Calu3 (cell line): ENCODE data around the gene TGM3. TPM values are rescaled to one million over a fixed set of nuclear protein-coding genes. Genes with fewer than 3 reads are reported as not detected.
A peak's percentile ranks its signal among the peaks of the same experiment; 100 is the strongest.

Source experiments
- BruUV-seq: library from RNA; stranded (reverse); fragments of 400-500 nt; replicated peaks from 2 replicates; lab custom pipeline; 2021; lab: Mats Ljungman, UMichigan
- CTCF ChIA-PET: fragments of 300-600 bp; sonication (Branson Sonifier 250); formaldehyde crosslinking; loops from one replicate; lab custom pipeline; 2022; ENCODE audit warnings: antibody characterized with exemption; lab: Charles Lee
- DNase-seq: peaks from one replicate; pipeline ENCODE4 v3.0.0; 2022
- H3K27ac Mint-ChIP-seq: one replicate; pipeline ENCODE4 v1.8.0; 2022; ENCODE audit warnings: mixed read lengths; ENCODE audit not compliant: unreplicated experiment
- H3K27me3 Mint-ChIP-seq: one replicate; pipeline ENCODE4 v1.8.0; 2022; ENCODE audit warnings: mixed read lengths; ENCODE audit not compliant: unreplicated experiment
- H3K36me3 Mint-ChIP-seq: one replicate; pipeline ENCODE4 v1.8.0; 2022; ENCODE audit warnings: mild to moderate bottlenecking, moderate library complexity, mixed read lengths; ENCODE audit not compliant: insufficient read depth, unreplicated experiment
- H3K4me1 Mint-ChIP-seq: one replicate; pipeline ENCODE4 v1.8.0; 2022; ENCODE audit warnings: mild to moderate bottlenecking, low read depth, mixed read lengths; ENCODE audit not compliant: unreplicated experiment
- H3K4me3 Mint-ChIP-seq: one replicate; pipeline ENCODE4 v1.8.0; 2022; ENCODE audit warnings: mild to moderate bottlenecking, low read depth, moderate library complexity, mixed read lengths; ENCODE audit not compliant: unreplicated experiment
- H3K9me3 Mint-ChIP-seq: one replicate; pipeline ENCODE4 v1.8.0; 2022; ENCODE audit warnings: low read depth, mixed read lengths; ENCODE audit not compliant: unreplicated experiment
- intact Hi-C: fragments of 100-400 bp; cut with micrococcal nuclease; formaldehyde crosslinking; loops from one replicate; pipeline ENCODE4 v1.10.0; 2022; ENCODE audit not compliant: unreplicated experiment
- total RNA-seq: library from RNA; stranded (reverse); gene quantifications from 2 replicates; pipeline ENCODE4 v1.2.3, GENCODE V29; 2022
- TF ChIP-seq, protein P1 (sequence below): fragments of 200-600 bp; IDR thresholded peaks from one replicate; pipeline ENCODE4 v1.8.0; 2022; ENCODE audit warnings: antibody characterized with exemption; ENCODE audit not compliant: unreplicated experiment

Gene TGM3
- total RNA-seq, 1 experiment from 2014 or later, result not detected

DNA sequence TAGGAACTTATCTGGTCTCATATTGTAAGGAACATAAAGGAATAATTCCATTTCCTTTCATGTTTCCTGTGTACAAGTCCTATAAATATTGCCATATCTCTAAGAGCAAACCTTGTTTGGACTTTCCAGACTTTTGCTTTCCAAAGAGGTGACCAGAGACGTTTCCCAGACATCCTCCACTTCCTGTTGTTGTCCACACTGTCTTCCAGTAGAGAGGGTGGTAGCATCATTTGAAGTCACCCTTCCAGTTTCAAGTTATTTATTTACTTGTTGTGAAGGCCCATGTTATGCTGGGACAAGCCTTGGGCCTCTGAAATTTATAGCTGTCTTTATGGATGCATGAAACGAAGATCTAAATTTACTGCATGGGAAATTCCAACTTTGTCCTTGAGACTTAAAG lies 10.6 kb upstream of the TGM3 start:
- Mint-ChIP-seq H3K4me3 (no peak overlapping the region), H3K27ac (no peak overlapping the region), H3K36me3 (no peaks in the 10 kb centered on the region), H3K4me1 (peaks cover 15% of the 10 kb centered on the region), H3K9me3 (no peaks in the 10 kb centered on the region), H3K27me3 (no peaks in the 10 kb centered on the region)
- TF ChIP-seq, protein P1, sequence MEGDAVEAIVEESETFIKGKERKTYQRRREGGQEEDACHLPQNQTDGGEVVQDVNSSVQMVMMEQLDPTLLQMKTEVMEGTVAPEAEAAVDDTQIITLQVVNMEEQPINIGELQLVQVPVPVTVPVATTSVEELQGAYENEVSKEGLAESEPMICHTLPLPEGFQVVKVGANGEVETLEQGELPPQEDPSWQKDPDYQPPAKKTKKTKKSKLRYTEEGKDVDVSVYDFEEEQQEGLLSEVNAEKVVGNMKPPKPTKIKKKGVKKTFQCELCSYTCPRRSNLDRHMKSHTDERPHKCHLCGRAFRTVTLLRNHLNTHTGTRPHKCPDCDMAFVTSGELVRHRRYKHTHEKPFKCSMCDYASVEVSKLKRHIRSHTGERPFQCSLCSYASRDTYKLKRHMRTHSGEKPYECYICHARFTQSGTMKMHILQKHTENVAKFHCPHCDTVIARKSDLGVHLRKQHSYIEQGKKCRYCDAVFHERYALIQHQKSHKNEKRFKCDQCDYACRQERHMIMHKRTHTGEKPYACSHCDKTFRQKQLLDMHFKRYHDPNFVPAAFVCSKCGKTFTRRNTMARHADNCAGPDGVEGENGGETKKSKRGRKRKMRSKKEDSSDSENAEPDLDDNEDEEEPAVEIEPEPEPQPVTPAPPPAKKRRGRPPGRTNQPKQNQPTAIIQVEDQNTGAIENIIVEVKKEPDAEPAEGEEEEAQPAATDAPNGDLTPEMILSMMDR, result no peak
- CTCF ChIA-PET, result interaction anchor here (0.7 kb wide), 1 partner anchor 119 kb away, joined by 4 read pairs; no protein-coding TSS in a partner anchor
- no TSS peak for BruUV-seq
- intact Hi-C loops, result no loop called here
- no peak for DNase-seq

DNA sequence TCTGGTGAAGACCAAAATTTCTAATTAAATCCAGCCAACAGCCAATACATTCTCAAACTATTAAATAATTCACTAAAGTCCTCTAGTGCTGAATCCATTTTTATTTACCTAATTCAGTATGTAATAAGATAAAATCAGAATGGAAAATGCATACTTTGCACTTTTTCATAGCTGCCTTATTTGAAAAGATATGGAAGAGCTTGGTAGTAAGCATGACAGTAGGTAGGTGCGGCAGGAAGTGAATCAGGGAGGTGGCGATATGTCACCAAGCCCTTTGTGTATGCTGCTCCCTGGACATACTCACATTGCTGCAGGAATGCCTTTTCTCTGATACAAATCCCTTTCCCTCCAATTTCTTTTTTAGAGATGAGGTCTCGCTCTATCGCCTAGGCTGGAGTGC lies 10.2 kb upstream of the TGM3 start:
- no peaks in the 10 kb centered on the region for H3K36me3 Mint-ChIP-seq
- CTCF ChIA-PET, result interaction anchor here (0.7 kb wide), 1 partner anchor 119 kb away, joined by 4 read pairs; no protein-coding TSS in a partner anchor
- no peak overlapping the region for H3K27ac Mint-ChIP-seq
- DNase-seq, result no peak
- TF ChIP-seq, protein P1, result no peak
- BruUV-seq, result no TSS peak
- H3K4me1 Mint-ChIP-seq, result peaks cover 16% of the 10 kb centered on the region
- H3K9me3 Mint-ChIP-seq, result no peaks in the 10 kb centered on the region
- no peak overlapping the region for H3K4me3 Mint-ChIP-seq
- no peaks in the 10 kb centered on the region for H3K27me3 Mint-ChIP-seq
- intact Hi-C loops, result no loop called here

DNA sequence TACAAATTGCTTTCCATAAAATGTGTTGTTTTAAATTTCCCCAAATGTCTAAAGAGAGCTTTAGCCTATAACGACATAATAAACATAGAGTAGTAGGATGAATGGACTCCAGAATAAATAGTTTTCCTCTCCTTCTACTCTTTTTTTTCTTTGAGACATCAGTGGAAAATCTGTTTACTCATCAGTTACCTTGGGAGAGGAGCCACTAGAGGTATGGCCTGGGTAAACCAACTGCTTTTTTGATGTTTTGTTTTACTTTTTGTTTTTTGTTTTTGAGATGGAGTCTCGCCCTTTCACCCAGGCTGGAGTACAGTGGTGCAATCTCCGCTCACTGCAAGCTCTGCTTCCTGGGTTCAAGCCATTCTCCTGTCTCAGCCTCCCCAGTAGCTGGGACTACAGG lies 8.3 kb upstream of the TGM3 start:
- no peaks in the 10 kb centered on the region for H3K27me3 Mint-ChIP-seq
- DNase-seq, result no peak
- no TSS peak for BruUV-seq
- H3K4me3 Mint-ChIP-seq, result no peak overlapping the region
- H3K4me1 Mint-ChIP-seq, result peaks cover 16% of the 10 kb centered on the region
- H3K9me3 Mint-ChIP-seq, result no peaks in the 10 kb centered on the region
- CTCF ChIA-PET, result no interaction called here
- H3K36me3 Mint-ChIP-seq, result no peaks in the 10 kb centered on the region
- H3K27ac Mint-ChIP-seq, result no peak overlapping the region
- intact Hi-C loops, result no loop called here
- TF ChIP-seq, protein P1, result no peak

DNA sequence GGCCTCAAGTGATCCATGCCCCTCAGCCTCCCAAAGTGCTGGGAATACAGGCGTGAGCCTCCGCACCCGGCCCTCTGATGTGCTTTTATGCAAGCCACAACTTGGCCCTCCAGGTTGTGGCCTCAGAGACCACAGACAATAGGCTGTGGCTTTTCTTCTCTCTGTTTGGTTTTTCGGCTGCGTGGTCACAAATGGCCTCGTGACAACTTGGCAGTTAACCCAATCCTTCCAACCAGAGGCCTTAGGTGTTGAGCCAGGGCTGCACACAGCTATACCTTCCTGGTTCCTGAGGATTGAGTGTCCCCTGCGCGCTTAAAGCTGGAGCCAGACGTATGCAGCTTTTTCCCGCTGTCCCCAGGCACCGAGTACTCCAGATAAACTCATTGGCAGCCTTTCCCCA lies 6.3 kb upstream of the TGM3 start:
- Mint-ChIP-seq H3K9me3 (no peaks in the 10 kb centered on the region), H3K4me3 (no peak overlapping the region), H3K27ac (peak overlapping the region; percentile 48), H3K27me3 (no peaks in the 10 kb centered on the region), H3K36me3 (no peaks in the 10 kb centered on the region), H3K4me1 (peaks cover 16% of the 10 kb centered on the region)
- CTCF ChIA-PET, result interaction anchor here (0.7 kb wide), 1 partner anchor 415 kb away, joined by 4 read pairs; no protein-coding TSS in a partner anchor
- no TSS peak for BruUV-seq
- TF ChIP-seq, protein P1, result no peak
- no peak for DNase-seq
- intact Hi-C loops, result no loop called here
